Measurements from ENCODE around the gene FLVCR1.

GRCh38 chr1:212864201-212864600 is 6.1 kb downstream of the FLVCR1 start:
- no peak for TF ChIP-seq CTCF (IDR thresholded peaks at IDR 0.05)
- TF ChIP-seq POLR2A (IDR thresholded peaks at IDR 0.05) = no peak
- TF ChIP-seq EP300 (IDR thresholded peaks at IDR 0.05) = no peak
- TF ChIP-seq POLR2AphosphoS5 (IDR thresholded peaks at IDR 0.05) = no peak

All from upper lobe of left lung (tissue), 4 donors.